GM18502 (cell line): ENCODE measurements around the gene LCN6.
"Not testable (repeated sequence)": the region's sequence is repeated elsewhere in the genome, so short reads cannot be mapped to it uniquely, and the experiment has no call there.

Experiments used
- ATAC-seq: cut with Tn5 transposase; IDR thresholded peaks from one replicate; pipeline ENCODE4 v1.9.1; 2021; ENCODE audit warnings: mild to moderate bottlenecking; ENCODE audit not compliant: unreplicated experiment, poor library complexity

Gene LCN6

GRCh38 chr9:136712690-136713544, 35.4 kb downstream of the LCN6 start:
- no peak for ATAC-seq

- ATAC-seq, result no peak
Observed at GRCh38 chr9:136711751-136712689, 36.3 kb downstream of the LCN6 start, which contains the start of gene DIPK1B. TSS of gene DIPK1B (plus strand) at chr9:136712572. CDS start at chr9:136712666, 94 bp downstream.

- not testable (repeated sequence) for ATAC-seq
Observed at GRCh38 chr9:136711219-136711648, 37.1 kb downstream of the LCN6 start.

- no peak for ATAC-seq
Observed at GRCh38 chr9:136710543-136710942, 37.8 kb downstream of the LCN6 start.

GRCh38 chr9:136709454-136710109, 38.7 kb downstream of the LCN6 start:
- ATAC-seq, result no peak

GRCh38 chr9:136707849-136708517, 40.3 kb downstream of the LCN6 start:
- ATAC-seq, result no peak

- ATAC-seq, result no peak
Observed at GRCh38 chr9:136707011-136707410, 41.3 kb downstream of the LCN6 start.

- no peak for ATAC-seq
Observed at GRCh38 chr9:136705564-136705963, 42.8 kb downstream of the LCN6 start.

- not testable (repeated sequence) for ATAC-seq
Observed at GRCh38 chr9:136704741-136705140, 43.6 kb downstream of the LCN6 start.

GRCh38 chr9:136703276-136703860, 45.0 kb downstream of the LCN6 start:
- no peak for ATAC-seq

GRCh38 chr9:136701668-136702053, 46.7 kb downstream of the LCN6 start:
- ATAC-seq, result no peak

GRCh38 chr9:136700959-136701667, 47.2 kb downstream of the LCN6 start:
- peak; percentile 54 for ATAC-seq

GRCh38 chr9:136700304-136700703, 48.0 kb downstream of the LCN6 start:
- ATAC-seq, result no peak

GRCh38 chr9:136698635-136699246, 49.6 kb downstream of the LCN6 start:
- no peak for ATAC-seq

GRCh38 chr9:136697821-136698526, 50.4 kb downstream of the LCN6 start:
- ATAC-seq, result no peak

- no peak for ATAC-seq
Observed at GRCh38 chr9:136697146-136697820, 51.0 kb downstream of the LCN6 start.

GRCh38 chr9:136696502-136696901, 51.8 kb downstream of the LCN6 start:
- no peak for ATAC-seq
